Keratinocyte (primary cell): ENCODE data around the gene DCAF8.

ENCODE experiments used
- EZH2 ChIP-seq: IDR thresholded peaks from one replicate; pipeline ENCODE4 v1.6.1; 2012; ENCODE audit warnings: inconsistent platforms, mild to moderate bottlenecking, low read length, moderate library complexity
- TF ChIP-seq, protein P1 (sequence below), 3 experiments: IDR thresholded peaks in 1 of 3; conservative IDR thresholded peaks in 1 of 3; optimal IDR thresholded peaks in 1 of 3; 2 replicates in 2 of 3; 3 replicates in 1 of 3; pipeline versions ENCODE3 to v1.5.1; 2011; ENCODE audit warnings: low read length in 3 of 3, mild to moderate bottlenecking in 3 of 3, moderate library complexity in 2 of 3, control low read depth in 1 of 3, inconsistent platforms in 1 of 3; ENCODE audit not compliant: insufficient read depth in 2 of 3; ENCODE audit errors: extremely low read depth in 1 of 3

DNA sequence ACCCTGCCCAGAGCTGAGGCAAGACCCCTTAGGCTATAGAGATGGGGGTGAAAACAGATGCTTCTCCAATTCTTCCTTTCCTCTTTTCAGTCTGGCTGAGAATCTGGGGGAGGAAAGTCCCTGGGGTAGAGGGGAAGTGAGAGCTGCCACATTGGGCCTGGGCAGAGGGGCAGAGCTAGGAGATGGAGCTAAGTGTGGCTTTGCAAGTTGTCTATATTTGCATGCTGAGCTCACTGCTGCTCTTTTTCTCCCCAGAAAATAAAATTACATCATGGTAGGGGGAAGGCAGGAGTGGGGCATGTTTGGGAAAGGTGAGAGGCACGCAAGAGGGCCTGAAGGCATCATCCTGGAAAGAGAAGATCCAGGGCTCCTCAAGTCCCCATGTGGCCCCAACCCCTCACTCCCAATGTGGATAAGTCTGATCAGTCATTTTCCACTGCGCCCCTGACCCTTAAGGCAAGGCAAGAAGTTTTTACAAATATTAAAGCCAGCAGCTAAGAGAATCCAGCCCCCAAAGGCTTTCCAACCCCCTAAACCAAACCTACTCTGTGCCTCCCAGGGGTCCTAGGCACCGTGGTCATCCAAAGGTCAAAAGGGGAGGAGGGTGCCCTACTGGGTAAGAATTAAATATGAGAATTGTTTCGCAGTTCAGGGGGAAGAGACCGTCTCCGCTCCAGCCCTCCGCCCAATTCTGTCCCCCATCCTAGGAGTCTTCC lies 57.7 kb downstream of the DCAF8 start:
- TF ChIP-seq, protein P1, sequence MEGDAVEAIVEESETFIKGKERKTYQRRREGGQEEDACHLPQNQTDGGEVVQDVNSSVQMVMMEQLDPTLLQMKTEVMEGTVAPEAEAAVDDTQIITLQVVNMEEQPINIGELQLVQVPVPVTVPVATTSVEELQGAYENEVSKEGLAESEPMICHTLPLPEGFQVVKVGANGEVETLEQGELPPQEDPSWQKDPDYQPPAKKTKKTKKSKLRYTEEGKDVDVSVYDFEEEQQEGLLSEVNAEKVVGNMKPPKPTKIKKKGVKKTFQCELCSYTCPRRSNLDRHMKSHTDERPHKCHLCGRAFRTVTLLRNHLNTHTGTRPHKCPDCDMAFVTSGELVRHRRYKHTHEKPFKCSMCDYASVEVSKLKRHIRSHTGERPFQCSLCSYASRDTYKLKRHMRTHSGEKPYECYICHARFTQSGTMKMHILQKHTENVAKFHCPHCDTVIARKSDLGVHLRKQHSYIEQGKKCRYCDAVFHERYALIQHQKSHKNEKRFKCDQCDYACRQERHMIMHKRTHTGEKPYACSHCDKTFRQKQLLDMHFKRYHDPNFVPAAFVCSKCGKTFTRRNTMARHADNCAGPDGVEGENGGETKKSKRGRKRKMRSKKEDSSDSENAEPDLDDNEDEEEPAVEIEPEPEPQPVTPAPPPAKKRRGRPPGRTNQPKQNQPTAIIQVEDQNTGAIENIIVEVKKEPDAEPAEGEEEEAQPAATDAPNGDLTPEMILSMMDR (optimal IDR thresholded peaks at IDR 0.05 in 1 of 3, IDR thresholded peaks at IDR 0.05 in 1 of 3, conservative IDR thresholded peaks at IDR 0.05 in 1 of 3; ENCODE audit: extremely low read depth in 1 of 3, insufficient read depth in 2 of 3, low read length in 3 of 3): no peak
- no peak for TF ChIP-seq EZH2
